Nephron (organoid): ENCODE data around the gene CFAP69.
"Not testable (repeated sequence)": the region's sequence is repeated elsewhere in the genome, so short reads cannot be mapped to it uniquely, and the experiment has no call there.

Experiments
- H3K27ac Mint-ChIP-seq, 3 experiments: 2 replicates each; pipeline ENCODE4 v1.8.0; 2020; ENCODE audit warnings: mixed read lengths in 3 of 3, mild to moderate bottlenecking in 2 of 3, moderate library complexity in 1 of 3
- H3K27me3 Mint-ChIP-seq: 2 replicates; pipeline ENCODE4 v1.8.0; 2021; ENCODE audit warnings: low read depth, mild to moderate bottlenecking, moderate library complexity, mixed read lengths
- H3K36me3 Mint-ChIP-seq: 2 replicates; pipeline ENCODE4 v1.8.0; 2020; ENCODE audit warnings: low read depth, mixed read lengths
- H3K4me1 Mint-ChIP-seq: 2 replicates; pipeline ENCODE4 v1.8.0; 2020; ENCODE audit warnings: mixed read lengths
- H3K4me3 Mint-ChIP-seq, 3 experiments: 2 replicates each; pipeline ENCODE4 v1.8.0; 2020; ENCODE audit warnings: mild to moderate bottlenecking in 3 of 3, mixed read lengths in 3 of 3, moderate library complexity in 2 of 3
- H3K9me3 Mint-ChIP-seq: 2 replicates; pipeline ENCODE4 v1.8.0; 2020; ENCODE audit warnings: mixed read lengths
- CTCF ChIP-seq, 3 experiments: fragments of 200-600 bp; sonication (generic); IDR thresholded peaks; one replicate each; pipeline ENCODE4 v1.5.0; 2021; ENCODE audit warnings: antibody characterized with exemption in 3 of 3; ENCODE audit not compliant: unreplicated experiment in 3 of 3

CFAP69 gene

GRCh38 chr7:90349305-90349704 is 104.3 kb downstream of the CFAP69 start:
- Mint-ChIP-seq H3K4me1 (peaks cover 26% of the 10 kb centered on the region), H3K36me3 (peaks cover 10% of the 10 kb centered on the region), H3K27me3 (no peaks in the 10 kb centered on the region), H3K9me3 (no peaks in the 10 kb centered on the region), H3K27ac (no peak overlapping the region), H3K4me3 (peak overlapping the region in 2 of 3 experiments; percentile 62 to 66)
- TF ChIP-seq CTCF (IDR thresholded peaks at IDR 0.05; ENCODE audit: unreplicated experiment in 3 of 3) = no peak

GRCh38 chr7:90350032-90350431 is 105.1 kb downstream of the CFAP69 start:
- not testable (repeated sequence) for H3K36me3 Mint-ChIP-seq, H3K27ac Mint-ChIP-seq, H3K9me3 Mint-ChIP-seq, H3K27me3 Mint-ChIP-seq
- Mint-ChIP-seq H3K4me3 (peak overlapping the region in 1 of 3 experiments; percentile 55), H3K4me1 (peaks cover 25% of the 10 kb centered on the region)

DNA sequence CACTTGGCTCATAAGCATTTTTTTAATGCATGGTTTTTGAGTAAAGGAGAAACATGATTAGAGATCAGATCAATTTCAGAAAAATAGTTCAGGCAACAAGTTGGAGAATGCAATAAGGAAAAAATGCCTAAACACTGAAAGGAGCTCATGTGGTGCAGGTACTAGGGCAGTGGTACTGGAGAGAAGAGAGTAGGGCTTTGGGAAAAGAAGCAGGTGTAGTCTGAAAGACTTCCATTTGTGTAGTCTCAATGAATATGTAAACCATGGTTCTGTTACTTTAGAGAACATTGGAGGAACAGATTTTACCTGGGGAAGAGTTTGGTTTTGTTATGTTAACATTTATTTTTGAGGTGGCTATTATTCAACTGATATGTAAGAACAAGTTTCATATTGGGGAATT is 107.0 kb downstream of the CFAP69 start:
- no peak for TF ChIP-seq CTCF (IDR thresholded peaks at IDR 0.05; ENCODE audit: unreplicated experiment in 3 of 3)
- Mint-ChIP-seq H3K27ac (no peak overlapping the region), H3K27me3 (no peaks in the 10 kb centered on the region), H3K9me3 (peaks cover 2% of the 10 kb centered on the region), H3K4me3 (no peak overlapping the region), H3K36me3 (peaks cover 25% of the 10 kb centered on the region), H3K4me1 (peaks cover 12% of the 10 kb centered on the region)
